Fibroblast of lung (primary cell): Measurements from ENCODE around the gene PPP2R1B. TPM values are rescaled to one million over a fixed set of nuclear protein-coding genes. Genes with fewer than 3 reads are reported as not detected.

ENCODE experiments used
- DNase-seq, 2 donors: peaks; one replicate each; pipeline versions ENCODE4 v3.0.0 to v3.0.0-alpha.2; 2010; ENCODE audit warnings: low read depth in 2 of 2
- H2AFZ ChIP-seq: 2 replicates; pipeline ENCODE4 v1.5.1; 2012; ENCODE audit warnings: low read length, control low read depth, inconsistent platforms
- H3K27ac ChIP-seq: 2 replicates; pipeline ENCODE4 v1.5.1; 2011; ENCODE audit warnings: low read length, control low read depth; ENCODE audit not compliant: insufficient read depth
- H3K27me3 ChIP-seq: 2 replicates; pipeline ENCODE4 v1.5.1; 2011; ENCODE audit warnings: mild to moderate bottlenecking, low read length; ENCODE audit not compliant: control insufficient read depth, insufficient read depth
- H3K36me3 ChIP-seq: 2 replicates; pipeline ENCODE4 v1.5.1; 2011; ENCODE audit warnings: low read length; ENCODE audit not compliant: control insufficient read depth, insufficient read depth
- H3K4me1 ChIP-seq: 2 replicates; pipeline ENCODE4 v1.5.1; 2011; ENCODE audit warnings: low read length; ENCODE audit not compliant: control insufficient read depth, insufficient read depth; ENCODE audit errors: extremely low read depth
- H3K4me2 ChIP-seq: 2 replicates; pipeline ENCODE4 v1.5.1; 2011; ENCODE audit warnings: low read length, control low read depth; ENCODE audit not compliant: insufficient read depth; ENCODE audit errors: extremely low read depth
- H3K4me3 ChIP-seq, 4 experiments: fragments of 200-600 bp in 1 of 4; sonication (generic) in 1 of 4; replicated peaks in 1 of 4; 2 replicates each; pipeline ENCODE4 v1.5.1; 2011 to 2016; ENCODE audit warnings: low read length in 4 of 4, low read depth in 3 of 4, mild to moderate bottlenecking in 3 of 4, control low read depth in 2 of 4, inconsistent platforms in 1 of 4, mixed read lengths in 1 of 4; ENCODE audit not compliant: insufficient read depth in 1 of 4; ENCODE audit errors: control extremely low read depth in 1 of 4
- H3K79me2 ChIP-seq: 2 replicates; pipeline ENCODE4 v1.5.1; 2012; ENCODE audit warnings: mild to moderate bottlenecking, low read length, inconsistent platforms; ENCODE audit not compliant: control insufficient read depth, insufficient read depth
- H3K9ac ChIP-seq: 2 replicates; pipeline ENCODE4 v1.5.1; 2011; ENCODE audit warnings: mild to moderate bottlenecking, low read length, control low read depth; ENCODE audit not compliant: insufficient read depth
- H3K9me3 ChIP-seq: 2 replicates; pipeline ENCODE4 v1.5.1; 2012; ENCODE audit warnings: low read depth, low read length; ENCODE audit not compliant: control insufficient read depth, insufficient read depth
- H4K20me1 ChIP-seq: 2 replicates; pipeline ENCODE4 v1.5.1; 2011; ENCODE audit warnings: low read length; ENCODE audit not compliant: control insufficient read depth, insufficient read depth; ENCODE audit errors: extremely low read depth
- EZH2 ChIP-seq: IDR thresholded peaks from 2 replicates; pipeline ENCODE4 v1.5.1; 2012; ENCODE audit warnings: low read length, control low read depth, mild to moderate bottlenecking; ENCODE audit errors: missing control alignments
- polyA plus RNA-seq, 2 donors: library from polyadenylated mRNA; depleted of rRNA in 1 of 2; stranded (reverse) in 1 of 2; unstranded in 1 of 2; fragments of >200 nt; gene quantifications; 2 replicates each; pipeline ENCODE4 v1.2.1, GENCODE V29; 2011 to 2012; ENCODE audit warnings: missing spikeins in 1 of 2
- total RNA-seq: library from RNA; depleted of rRNA; stranded (reverse); fragments of >200 nt; gene quantifications from 2 replicates; pipeline ENCODE4 v1.2.1, GENCODE V29; 2014
- TF ChIP-seq, protein P1 (sequence below), 2 donors: IDR thresholded peaks in 1 of 2; conservative IDR thresholded peaks in 1 of 2; 1 replicate in 1 of 2; 2 replicates in 1 of 2; pipeline ENCODE4 v1.5.1; 2011 to 2012; ENCODE audit warnings: low read length in 2 of 2, control low read depth in 1 of 2, inconsistent platforms in 1 of 2, low read depth in 1 of 2, mild to moderate bottlenecking in 1 of 2

Gene PPP2R1B
- total and polyA plus RNA-seq, 2 donors (not counting 1 experiment from before 2014, with no cell fraction given), result 40.3 to 43.1 TPM

DNA sequence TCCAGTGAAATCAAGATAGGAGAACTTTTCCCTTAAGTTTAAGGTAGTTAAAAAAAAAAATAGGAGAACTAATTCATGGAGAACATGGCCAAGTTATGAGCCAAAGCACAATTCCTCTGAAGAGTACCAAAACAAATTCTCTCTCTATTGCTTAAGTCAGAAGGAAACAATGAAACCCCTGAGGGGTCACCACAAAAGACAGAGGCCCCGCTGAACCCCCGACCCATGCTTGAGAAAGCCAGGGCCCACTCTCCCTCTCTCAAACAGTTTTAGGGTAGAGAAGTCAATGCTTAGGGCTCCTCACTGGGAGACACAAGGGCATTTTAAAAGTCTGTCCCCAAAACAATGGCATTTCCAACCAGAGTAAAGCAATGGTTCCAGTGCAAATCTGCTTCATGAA, 26.9 kb downstream of the PPP2R1B start:
- Histone ChIP-seq H3K79me2 (peaks cover 5% of the 10 kb centered on the region), H3K4me1 (peaks cover 37% of the 10 kb centered on the region), H3K4me2 (no peak overlapping the region), H3K9me3 (no peaks in the 10 kb centered on the region), H3K27me3 (no peaks in the 10 kb centered on the region), H3K9ac (no peak overlapping the region), H2AFZ (no peak overlapping the region), H4K20me1 (no peaks in the 10 kb centered on the region), H3K27ac (no peak overlapping the region), H3K4me3 (no peak overlapping the region), H3K36me3 (peaks cover 14% of the 10 kb centered on the region)
- DNase-seq, result no peak
- no peak for TF ChIP-seq EZH2
- TF ChIP-seq, protein P1, sequence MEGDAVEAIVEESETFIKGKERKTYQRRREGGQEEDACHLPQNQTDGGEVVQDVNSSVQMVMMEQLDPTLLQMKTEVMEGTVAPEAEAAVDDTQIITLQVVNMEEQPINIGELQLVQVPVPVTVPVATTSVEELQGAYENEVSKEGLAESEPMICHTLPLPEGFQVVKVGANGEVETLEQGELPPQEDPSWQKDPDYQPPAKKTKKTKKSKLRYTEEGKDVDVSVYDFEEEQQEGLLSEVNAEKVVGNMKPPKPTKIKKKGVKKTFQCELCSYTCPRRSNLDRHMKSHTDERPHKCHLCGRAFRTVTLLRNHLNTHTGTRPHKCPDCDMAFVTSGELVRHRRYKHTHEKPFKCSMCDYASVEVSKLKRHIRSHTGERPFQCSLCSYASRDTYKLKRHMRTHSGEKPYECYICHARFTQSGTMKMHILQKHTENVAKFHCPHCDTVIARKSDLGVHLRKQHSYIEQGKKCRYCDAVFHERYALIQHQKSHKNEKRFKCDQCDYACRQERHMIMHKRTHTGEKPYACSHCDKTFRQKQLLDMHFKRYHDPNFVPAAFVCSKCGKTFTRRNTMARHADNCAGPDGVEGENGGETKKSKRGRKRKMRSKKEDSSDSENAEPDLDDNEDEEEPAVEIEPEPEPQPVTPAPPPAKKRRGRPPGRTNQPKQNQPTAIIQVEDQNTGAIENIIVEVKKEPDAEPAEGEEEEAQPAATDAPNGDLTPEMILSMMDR (conservative IDR thresholded peaks at IDR 0.05 in 1 of 2, IDR thresholded peaks at IDR 0.05 in 1 of 2; ENCODE audit: low read depth in 1 of 2, low read length in 2 of 2), result no peak

DNA sequence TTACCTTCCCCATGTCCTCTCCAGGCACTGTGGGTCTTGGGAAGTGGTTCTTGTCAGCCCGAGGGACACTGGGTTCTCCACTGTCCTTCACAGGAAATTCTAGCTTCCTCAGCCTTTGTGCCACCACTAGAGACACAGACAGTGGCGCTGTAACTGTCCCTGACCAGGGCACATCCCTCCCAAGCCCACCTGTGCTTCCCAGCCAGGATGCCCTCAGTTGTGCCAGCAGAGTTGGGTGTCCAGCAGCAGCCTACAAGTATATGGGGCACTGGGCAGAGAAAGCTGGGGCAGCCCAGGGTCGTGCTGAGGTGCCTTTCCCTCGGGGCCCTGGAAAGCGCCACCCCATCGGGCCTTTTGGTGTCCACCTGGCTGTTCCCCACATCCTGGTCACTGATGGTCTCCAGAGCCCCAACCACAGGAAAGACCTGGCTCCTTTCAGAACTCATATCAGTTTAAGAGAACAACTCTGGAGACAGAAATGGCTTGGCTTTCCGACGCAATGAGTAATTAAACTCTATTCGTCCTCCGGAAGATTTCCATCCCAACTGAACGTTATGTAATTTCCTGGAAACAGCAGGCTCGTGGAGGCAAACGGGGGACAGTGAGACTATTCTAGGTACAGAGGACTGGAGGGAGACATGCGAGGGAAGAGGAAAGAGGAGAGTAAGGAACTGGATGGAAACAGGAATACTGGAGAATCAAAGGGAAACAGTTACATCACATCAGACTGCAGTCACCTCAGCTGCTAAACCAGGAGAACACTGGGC, 28.6 kb downstream of the PPP2R1B start:
- Histone ChIP-seq H3K79me2 (no peaks in the 10 kb centered on the region), H3K4me2 (no peak overlapping the region), H3K27me3 (no peaks in the 10 kb centered on the region), H3K9me3 (no peaks in the 10 kb centered on the region), H3K4me3 (no peak overlapping the region), H3K36me3 (peaks cover 12% of the 10 kb centered on the region), H4K20me1 (no peaks in the 10 kb centered on the region), H3K27ac (peak overlapping the region; percentile 100), H2AFZ (no peak overlapping the region), H3K9ac (peak overlapping the region; percentile 18), H3K4me1 (peaks cover 53% of the 10 kb centered on the region)
- DNase-seq, result no peak
- TF ChIP-seq, protein P1 (conservative IDR thresholded peaks at IDR 0.05 in 1 of 2, IDR thresholded peaks at IDR 0.05 in 1 of 2; ENCODE audit: low read depth in 1 of 2, low read length in 2 of 2), result no peak
- TF ChIP-seq EZH2, result no peak

DNA sequence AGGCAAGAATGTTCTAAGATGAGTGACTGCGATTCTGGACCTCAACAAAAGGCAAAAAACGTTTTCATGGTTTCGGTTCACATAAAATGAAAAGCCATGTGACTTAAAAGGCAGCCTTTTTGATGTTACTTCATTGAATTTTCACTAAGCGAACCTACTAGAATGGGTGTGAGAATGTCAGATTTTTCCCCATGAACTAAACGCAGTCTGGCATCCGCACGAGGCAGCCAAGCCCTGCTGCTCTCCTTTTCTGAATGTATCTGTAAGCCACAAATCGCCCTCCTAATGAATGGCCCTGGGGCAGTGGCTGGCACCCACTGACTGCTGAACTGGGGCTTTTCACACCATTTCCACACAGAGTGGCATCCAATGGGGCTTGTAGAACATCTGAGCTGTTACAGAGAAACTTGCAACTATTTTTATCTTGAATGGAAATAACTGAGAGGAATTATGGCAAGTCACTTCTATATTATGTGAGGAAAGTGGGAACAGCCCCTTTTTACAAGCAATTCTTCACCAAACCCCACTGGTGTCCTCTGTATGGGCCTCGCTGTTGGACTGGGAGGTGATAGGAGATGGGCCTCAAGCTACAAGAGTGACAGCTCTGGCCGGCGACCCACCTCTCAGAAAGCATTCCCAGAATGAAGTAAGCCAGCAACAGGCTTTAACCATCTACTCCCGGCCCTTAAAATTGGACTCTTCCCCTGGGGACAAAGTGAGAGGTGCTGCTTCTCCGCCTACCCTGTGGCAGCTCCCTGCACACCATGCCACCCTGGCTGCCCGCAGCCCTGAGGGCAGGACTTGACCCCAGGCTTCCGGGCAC, 29.4 kb downstream of the PPP2R1B start:
- Histone ChIP-seq H3K4me3 (no peak overlapping the region), H3K79me2 (no peaks in the 10 kb centered on the region), H3K4me2 (peak overlapping the region; percentile 47), H3K36me3 (peaks cover 11% of the 10 kb centered on the region), H2AFZ (no peak overlapping the region), H3K9ac (peak overlapping the region; percentile 76), H3K4me1 (peaks cover 55% of the 10 kb centered on the region), H3K9me3 (no peaks in the 10 kb centered on the region), H3K27ac (peak overlapping the region; percentile 100), H3K27me3 (no peaks in the 10 kb centered on the region), H4K20me1 (no peaks in the 10 kb centered on the region)
- peak in 1 of 2 donors; percentile 31 for DNase-seq
- no peak for TF ChIP-seq EZH2
- TF ChIP-seq, protein P1 (conservative IDR thresholded peaks at IDR 0.05 in 1 of 2, IDR thresholded peaks at IDR 0.05 in 1 of 2; ENCODE audit: low read depth in 1 of 2, low read length in 2 of 2), result no peak
